Urothelium cell line (cell line): Measurements from ENCODE around the gene FOXP1.
"Not testable (repeated sequence)": the region's sequence is repeated elsewhere in the genome, so short reads cannot be mapped to it uniquely, and the experiment has no call there.

Experiments used
- DNase-seq: peaks from one replicate; pipeline ENCODE4 v3.0.0; 2011; ENCODE audit warnings: low spot score, mixed read lengths
- FAIRE-seq: peaks from 2 replicates; lab custom pipeline; 2011; peaks lifted over from hg19 to GRCh38; lab: Jason Lieb, UNC

Gene FOXP1

DNA sequence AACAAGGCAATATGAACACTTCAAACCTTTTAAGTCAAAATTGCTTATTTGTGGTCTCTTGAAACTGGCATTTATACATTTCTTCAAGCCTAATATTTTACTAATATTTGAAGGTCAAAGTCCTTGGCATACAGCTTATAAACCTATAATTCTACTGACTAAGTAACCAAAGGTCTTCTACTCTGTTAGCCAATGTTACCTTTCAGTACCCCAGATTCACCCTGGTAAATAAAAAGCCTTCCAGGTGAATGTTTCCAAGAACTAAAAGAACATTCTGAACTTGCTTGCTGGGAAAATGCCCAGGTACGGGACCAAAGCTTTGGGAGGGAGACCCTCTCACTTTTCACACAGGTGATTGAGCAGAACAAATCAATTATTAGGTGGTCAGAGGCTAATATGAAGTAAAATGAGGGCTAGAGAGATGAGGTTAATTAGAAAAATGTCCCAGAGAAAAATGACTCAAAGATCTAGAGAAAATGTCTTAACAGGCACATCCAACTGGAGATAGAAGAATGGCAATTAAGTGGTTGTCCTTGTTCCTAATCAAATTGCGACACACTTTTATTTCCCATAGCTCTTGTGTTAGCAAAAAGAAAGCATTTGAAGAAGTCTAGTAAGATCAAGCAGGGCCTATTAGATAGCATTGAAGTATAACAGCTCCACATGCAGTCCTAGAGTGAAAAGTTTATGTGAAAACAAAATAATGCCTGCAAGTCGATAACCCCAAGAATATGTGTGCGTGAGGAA is 232.0 kb downstream of the FOXP1 start:
- FAIRE-seq, result no peak

DNA sequence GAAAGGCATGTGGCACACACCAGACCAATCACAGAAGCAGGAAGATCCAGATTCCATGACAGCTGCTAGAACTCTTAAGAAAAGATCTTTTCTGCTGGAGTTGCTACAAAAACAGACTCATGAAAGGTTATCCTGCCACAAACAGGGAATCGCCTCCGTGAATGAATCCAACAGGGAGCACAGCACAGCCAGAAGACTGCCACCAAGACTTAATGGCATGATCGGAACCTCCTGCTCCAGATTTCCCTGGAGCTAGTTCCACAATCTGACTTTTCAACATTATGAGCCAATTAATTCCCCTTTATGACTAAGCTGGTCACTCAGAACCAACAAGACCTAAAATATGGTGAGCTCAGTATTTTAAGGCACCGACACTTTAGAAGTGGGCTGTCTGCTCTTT is 232.5 kb downstream of the FOXP1 start:
- no peak for DNase-seq
- no peak for FAIRE-seq

More for the DNA sequence above, 232.0 kb downstream of the FOXP1 start:
- DNase-seq, result no peak

DNA sequence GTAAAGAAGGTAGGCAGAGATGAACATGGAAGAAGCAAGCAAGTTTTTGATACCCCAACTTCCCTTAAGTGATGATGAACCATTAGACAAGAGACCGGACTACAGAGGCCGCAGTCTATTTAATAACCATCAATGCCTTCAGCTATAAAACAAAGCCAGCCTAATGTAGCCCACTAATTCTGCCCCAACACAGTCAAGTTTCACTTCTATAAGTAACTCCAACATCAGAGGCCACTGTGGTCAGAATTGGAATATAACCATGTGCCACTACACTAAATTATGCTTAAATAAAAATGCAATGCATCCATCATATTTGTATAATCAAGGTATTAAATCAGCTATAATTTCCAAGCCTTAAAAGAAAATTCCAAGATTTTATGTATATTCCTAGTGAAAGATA is 234.7 kb downstream of the FOXP1 start:
- DNase-seq (no peak), FAIRE-seq (no peak)

DNA sequence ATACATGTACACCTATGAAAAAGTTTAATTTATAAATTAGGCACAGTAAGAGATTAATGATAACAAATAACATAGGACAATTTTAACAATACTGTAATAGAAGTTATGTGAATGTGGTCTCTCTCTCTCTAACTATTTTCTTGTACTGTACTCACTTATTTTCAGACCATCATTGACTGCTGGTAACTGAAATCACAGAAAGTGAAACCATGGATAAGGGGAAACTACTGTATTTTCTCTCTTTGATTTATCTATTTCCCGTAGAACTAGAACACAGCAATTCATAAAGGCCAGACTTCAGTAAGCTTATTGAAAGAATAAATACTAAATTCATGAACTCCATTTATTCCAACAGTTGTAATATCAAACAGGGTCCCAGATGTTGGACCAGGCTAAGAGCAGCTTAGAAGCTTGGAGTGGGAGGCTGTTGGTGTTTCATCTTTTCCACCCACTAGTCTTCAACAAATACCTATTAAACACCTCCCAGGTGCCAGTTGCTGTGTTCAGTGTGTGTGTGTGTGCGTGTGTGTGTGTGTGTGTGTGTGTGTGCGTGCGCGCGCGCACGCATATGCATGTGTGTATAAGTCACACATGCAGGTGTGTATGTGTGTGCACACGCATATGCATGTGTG is 235.4 kb downstream of the FOXP1 start:
- DNase-seq (no peak), FAIRE-seq (no peak)

DNA sequence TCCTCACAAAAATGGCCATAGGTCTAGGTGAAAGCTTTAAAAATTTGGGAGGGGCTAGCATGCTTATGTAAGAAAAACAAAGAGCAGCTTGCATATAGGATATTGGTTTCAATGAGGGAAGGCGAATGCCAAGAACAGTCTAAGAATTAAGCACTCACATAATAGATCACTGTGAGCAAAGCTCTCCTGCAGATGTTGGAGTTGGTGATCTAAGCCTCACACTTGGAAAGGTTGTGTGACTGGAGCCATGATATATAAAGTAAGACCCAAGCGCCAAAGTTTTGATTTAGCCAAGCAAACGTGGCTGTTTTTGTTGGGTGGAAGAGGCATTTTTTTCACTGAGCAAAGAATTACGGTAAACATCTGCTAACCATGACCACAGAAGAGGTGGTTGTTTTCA is 237.5 kb downstream of the FOXP1 start:
- FAIRE-seq (no peak), DNase-seq (no peak)

DNA sequence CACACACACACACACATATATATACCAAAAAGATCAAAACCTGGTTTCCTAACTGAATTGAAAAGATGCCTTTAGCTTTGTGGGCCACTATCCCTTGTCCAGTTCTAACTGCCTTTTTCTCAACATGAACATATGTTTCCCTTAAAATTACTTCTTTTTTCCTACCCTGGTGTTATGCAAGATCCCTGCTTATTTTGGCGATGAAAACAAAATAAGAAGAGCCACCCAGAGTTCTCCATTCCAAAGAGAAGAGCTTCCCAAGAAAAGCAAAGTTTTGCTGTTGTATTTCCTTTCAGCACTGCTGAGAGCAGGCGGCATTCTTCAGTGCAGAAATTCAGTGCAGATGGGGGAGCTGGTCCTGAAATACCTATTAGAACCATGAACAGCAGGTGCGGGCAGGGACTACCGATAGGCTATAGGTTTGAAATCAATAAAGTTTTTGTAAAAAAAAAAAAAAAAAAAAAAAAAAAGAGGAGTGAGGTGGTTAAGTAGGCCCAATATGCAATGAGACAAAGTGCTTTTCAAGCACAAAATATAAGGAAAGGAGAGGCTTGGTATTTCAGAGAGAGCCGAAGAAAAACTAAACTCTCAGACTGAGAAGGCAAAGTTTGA is 238.0 kb downstream of the FOXP1 start:
- DNase-seq, result no peak
- FAIRE-seq, result no peak

DNA sequence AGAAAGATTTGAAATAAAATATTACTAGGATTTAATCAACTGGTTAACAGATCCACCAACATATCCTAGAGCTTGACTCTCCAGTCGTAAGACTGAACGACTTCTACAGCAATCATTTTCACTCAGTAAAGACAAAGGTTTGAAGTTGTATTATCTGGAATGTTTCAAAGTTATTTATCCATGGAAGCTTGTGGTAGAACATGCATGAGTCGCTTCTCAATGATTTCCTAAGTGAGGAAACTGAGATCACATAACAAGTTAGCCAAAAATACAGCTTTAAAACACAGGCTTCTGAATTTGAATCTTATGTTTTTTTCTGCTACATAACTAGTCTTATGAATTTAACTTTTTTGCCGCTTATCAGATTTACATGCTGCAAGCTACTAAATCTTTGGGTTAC is 241.8 kb downstream of the FOXP1 start:
- DNase-seq (peak; percentile 18), FAIRE-seq (no peak)

DNA sequence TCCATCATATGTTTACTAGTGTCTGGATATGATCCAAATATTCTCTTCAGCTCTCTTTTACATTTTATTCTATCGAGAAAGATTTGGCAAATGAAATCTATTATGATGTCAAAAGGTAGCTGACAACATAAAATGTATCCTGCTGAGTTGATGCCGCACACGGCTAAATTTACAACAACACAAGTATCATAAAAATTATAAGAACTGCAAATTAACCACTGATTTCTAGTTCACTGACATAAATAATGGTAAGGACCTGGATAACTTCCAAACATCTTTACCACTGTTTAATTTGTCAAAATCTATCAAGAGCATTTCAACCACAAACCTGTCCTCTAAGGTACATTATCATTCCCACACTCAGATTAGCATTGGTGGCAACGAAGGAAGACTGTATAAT is 244.5 kb downstream of the FOXP1 start:
- no peak for DNase-seq
- FAIRE-seq, result no peak

DNA sequence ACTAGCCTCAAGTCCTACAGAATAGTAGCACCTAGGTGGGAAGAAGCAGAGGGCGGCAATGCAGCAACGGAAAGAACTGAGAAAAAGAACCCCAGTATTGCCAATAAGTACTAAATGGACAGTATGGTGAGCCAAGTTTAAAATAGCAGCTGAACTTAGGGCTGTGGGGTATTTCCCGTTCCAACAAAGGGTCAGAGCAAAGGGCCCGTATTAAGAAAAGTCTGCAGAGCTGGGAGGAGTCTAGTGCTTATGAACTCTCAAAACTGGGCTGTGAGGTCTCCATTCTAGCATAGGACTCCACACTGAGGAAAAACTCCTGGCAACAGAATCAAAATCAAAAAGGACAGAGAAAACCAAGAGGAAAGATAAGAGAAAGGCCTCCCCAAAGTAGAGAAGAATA is 250.7 kb downstream of the FOXP1 start:
- DNase-seq, result no peak
- FAIRE-seq, result no peak

DNA sequence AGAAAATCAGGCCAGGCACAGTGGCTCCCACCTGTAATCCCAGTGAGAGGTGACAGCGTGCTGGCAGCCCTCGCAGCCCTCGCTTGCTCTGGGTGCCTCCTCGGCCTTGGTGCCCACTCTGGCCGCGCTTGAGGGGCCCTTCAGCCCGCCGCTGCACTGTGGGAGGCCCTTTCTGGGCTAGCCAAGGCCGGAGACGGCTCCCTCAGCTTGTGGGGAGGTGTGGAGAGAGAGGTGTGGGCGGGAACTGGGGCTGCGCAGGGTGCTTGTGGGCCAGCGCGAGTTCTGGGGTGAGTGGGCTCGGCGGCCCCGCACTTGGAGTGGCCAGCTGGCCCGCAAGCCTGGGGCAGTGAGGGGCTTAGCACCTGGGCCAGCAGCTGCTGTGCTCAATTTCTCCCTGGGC is 252.6 kb downstream of the FOXP1 start:
- FAIRE-seq (no peak), DNase-seq (no peak)

DNA sequence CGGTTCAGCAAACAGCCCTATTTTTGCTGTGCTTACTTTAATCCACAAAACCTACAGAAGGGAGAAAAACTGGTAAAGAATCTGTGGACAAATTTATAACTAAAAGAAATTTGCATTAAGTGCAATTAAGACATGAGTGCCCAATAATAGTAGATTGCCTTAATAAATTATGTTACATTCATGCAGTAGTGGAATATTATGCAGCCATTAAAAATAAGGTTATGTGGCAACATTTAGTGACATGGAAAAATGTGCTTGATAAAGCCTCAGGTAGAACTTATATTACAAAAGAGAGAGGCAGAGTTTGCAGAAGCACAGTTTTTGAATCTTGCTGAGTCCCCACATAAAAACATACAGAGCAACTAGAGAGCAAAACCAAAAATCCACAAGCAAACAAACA is 253.0 kb downstream of the FOXP1 start:
- FAIRE-seq (no peak), DNase-seq (no peak)

DNA sequence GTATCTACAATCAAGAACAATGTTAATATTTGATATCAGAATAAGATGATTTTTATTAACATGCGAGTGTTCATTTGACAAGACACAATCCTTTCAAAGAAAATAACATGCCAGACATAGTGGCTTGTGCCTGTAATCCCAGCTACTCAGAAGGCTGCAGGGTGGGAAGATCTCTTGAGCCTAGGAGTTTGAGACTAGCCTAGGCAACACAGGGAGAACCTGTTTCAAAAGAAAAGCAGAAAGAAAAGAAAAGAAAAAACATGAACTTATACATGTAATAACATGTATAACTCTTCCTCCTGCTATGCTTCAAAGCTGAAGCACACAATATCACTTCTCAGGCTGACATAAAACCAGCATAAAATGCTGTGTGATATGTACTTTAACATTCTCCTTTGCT is 253.7 kb downstream of the FOXP1 start:
- no peak for FAIRE-seq

DNA sequence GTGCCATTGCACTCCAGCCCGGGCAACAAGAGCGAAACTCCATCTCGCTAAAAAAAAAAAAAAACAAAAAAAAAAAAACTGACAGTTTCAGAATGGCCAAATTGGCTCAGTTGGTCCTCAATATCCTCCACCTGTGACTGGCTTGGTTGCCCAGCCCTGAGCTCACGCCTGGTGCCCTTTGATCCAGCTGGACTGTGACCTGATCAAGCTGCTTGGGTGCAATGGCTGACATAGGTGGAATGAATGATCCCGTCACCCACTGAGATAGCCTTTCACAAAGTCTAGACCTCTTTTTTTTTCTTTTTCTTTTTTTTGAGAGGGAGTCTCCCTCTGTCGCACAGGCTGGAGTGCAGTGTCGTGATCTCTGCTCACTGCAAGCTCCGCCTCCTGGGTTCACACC is 254.6 kb downstream of the FOXP1 start:
- DNase-seq (no peak), FAIRE-seq (no peak)

More for the DNA sequence above, 253.7 kb downstream of the FOXP1 start:
- no peak for DNase-seq

DNA sequence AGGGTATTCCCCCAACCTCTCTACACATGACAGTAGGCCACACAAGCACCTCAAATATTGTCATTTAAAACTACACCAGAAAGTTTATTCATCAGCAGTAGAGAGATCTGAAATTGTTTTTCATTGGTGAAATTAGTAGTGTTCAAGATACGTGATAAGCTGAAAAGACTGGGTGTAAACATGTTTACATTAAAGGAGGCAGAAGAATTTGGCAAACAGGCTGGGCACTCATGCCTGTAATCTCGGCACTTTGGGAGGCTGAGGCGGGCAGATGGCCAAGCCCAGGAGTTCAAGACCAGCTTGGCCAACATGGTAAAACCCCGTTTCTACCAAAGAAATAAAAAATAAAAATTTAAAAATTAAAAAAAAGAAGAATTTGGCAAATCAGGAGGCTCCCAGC is 255.6 kb downstream of the FOXP1 start:
- DNase-seq, result no peak
- FAIRE-seq, result no peak

DNA sequence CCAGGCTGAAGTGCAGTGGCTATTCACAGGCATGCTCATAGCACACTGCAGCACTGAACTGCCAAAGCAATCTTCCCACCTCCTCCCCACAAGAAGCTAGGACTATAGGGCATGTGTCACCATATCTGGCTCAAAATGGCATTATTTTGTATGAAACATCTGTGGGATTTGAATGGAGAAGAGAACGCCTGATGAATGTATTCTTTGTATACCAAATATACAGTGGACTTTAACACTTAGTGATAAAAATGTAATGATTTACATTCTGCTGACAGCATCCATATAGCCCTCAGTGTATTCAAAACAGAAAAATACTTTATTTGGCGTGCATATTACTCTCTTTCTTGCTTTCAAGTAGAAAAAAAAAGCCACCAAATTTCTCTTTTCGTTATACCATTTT is 257.8 kb downstream of the FOXP1 start:
- FAIRE-seq, result no peak

DNA sequence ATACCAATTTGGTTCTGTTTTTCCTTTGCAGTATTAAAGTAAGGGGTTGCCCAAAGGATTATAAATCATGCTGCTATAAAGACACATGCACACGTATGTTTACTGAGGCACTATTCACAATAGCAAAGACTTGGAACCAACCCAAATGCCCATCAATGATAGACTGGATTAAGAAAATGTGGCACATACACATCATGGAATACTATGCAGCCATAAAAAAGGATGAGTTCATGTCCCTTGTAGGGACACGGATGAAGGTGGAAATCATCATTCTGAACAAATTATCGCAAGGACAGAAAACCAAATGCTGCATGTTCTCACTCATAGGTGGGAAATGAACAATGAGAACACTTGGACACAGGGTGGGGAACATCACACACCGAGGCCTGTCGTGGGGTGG is 259.3 kb downstream of the FOXP1 start:
- FAIRE-seq, DNase-seq: not testable (repeated sequence)

More for the DNA sequence above, 257.8 kb downstream of the FOXP1 start:
- no peak for DNase-seq

DNA sequence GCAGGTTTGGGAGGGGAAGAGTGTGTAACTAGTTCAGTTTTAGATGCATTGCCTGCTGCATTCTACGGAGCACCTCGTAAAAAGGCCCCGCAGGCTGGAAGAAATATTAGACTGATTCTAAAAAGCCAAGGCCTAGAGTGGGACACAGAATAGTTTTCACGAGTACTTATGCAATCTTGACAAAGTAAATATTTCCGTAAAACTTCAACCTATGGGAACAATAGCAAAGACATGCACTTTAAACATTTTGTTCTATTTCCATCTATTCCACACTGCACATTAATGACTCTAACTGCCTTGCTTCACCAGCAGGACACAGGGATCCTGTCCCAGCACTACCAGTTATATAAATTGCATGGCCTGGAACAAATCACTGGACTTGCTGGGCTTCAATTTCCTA is 260.0 kb downstream of the FOXP1 start:
- no peak for FAIRE-seq
- DNase-seq, result no peak

DNA sequence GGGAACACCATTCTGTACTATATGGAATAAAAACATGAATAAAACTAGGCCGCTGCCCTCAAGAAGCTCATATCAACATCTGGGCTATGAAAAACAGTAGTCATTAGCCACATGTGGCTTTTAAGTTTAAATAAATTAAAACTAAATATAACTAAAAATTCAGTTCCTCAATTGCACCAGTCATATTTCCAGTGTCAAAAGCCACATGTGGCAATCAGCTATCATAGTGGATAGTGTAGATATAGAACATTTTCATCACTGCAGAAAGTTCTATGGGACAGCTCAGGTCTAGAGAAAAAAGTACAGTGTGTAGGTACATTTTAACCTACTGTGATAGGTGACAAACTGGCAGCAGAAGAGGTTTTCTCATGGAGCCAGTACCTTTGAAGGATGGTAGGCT is 261.4 kb downstream of the FOXP1 start:
- DNase-seq (no peak), FAIRE-seq (no peak)

DNA sequence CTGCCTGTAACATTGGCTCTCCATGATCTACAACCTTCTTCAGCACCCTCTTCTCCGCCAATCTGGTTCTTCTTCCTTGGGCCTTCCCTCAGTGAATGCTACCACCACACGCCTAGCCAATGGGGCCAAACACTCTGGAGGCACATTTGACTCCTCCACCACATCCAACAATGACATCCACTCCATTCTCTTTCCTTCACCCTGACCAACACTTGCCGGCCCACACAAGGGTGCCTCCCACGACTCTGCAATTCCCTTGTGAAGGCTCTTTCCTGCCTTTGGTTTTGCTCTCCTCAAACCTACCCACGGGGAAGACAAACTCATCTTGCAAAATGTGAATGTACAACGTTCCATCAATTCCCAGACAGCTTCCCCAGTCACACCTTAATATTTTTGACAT is 263.8 kb downstream of the FOXP1 start:
- FAIRE-seq, result no peak
- no peak for DNase-seq

DNA sequence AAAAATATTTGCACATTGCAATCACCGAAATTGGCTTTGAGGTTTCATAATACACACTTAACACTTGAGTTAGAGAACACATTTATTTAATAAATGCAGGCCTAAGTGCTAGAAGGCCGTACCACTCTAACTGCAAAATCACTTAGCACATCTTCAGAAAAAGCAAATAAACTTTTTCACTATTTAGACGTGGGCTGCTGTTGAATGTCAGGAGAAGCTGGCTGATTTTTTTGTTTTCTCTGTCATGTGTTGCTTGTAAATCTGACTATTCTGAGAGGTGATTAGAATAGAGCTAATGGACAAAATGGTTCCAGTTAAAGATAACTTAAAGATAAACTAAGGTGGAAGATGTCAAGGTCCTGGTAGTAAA is 265.1 kb downstream of the FOXP1 start:
- DNase-seq (no peak), FAIRE-seq (no peak)

DNA sequence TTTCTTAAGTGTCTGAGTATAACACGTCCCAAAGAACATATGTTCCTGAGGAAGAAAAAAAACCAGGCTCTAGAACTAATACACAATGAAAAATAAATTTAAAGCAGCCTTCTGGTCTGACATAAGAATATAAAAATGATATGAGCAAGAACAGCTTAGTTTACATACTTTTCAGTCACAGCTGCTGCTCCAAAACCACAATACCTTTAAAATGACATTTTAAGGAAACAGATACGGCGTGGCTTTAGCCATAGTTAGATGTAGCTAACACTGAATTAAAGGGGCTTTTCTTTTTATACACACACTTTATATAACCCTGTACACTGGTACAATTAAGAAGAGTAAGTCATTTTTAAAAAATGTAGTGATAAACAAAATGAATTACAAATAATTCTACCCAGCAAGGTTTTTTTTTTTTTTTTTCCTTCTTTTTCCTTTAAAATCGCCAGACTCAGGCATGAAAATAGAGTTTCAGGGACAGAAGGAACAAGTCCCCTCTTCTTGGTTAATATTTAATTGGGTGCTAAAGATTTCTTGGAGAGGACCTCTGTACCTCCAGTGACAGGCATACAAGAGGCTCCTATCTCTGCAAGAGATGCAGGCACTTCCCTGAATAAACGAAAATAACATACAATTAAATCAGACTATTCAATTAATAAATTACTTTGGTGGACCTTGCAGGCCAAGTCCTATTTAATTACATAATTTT is 265.6 kb downstream of the FOXP1 start:
- DNase-seq, result no peak

DNA sequence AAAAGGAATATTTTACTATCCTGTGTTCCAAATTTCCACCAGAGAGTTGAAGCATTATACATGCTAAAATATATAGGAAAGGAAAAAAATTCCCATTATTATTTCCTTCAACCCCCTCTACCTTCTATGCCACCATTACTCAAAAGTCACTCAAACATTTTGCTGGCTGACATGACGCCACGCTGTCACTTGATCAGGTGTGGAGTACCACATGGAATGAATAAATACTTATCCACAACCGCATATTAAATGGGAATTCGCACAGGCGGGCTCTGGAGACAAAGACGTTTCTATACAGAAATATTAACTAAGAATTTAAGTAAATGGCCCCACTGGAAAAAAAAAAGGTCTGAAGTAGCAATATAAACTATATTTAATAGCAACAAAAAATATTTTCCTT is 266.4 kb downstream of the FOXP1 start:
- FAIRE-seq, result no peak
- no peak for DNase-seq

More for the DNA sequence above, 265.6 kb downstream of the FOXP1 start:
- FAIRE-seq, result no peak
